Fibroblast of lung (primary cell): Measurements from ENCODE around the gene MOSMO. TPM values are rescaled to one million over a fixed set of nuclear protein-coding genes. Genes with fewer than 3 reads are reported as not detected.

Experiments
- DNase-seq, 2 donors: peaks; one replicate each; pipeline versions ENCODE4 v3.0.0 to v3.0.0-alpha.2; 2010; ENCODE audit warnings: low read depth in 2 of 2
- H2AFZ ChIP-seq: 2 replicates; pipeline ENCODE4 v1.5.1; 2012; ENCODE audit warnings: low read length, control low read depth, inconsistent platforms
- H3K27ac ChIP-seq: 2 replicates; pipeline ENCODE4 v1.5.1; 2011; ENCODE audit warnings: low read length, control low read depth; ENCODE audit not compliant: insufficient read depth
- H3K27me3 ChIP-seq: 2 replicates; pipeline ENCODE4 v1.5.1; 2011; ENCODE audit warnings: mild to moderate bottlenecking, low read length; ENCODE audit not compliant: control insufficient read depth, insufficient read depth
- H3K36me3 ChIP-seq: 2 replicates; pipeline ENCODE4 v1.5.1; 2011; ENCODE audit warnings: low read length; ENCODE audit not compliant: control insufficient read depth, insufficient read depth
- H3K4me1 ChIP-seq: 2 replicates; pipeline ENCODE4 v1.5.1; 2011; ENCODE audit warnings: low read length; ENCODE audit not compliant: control insufficient read depth, insufficient read depth; ENCODE audit errors: extremely low read depth
- H3K4me2 ChIP-seq: 2 replicates; pipeline ENCODE4 v1.5.1; 2011; ENCODE audit warnings: low read length, control low read depth; ENCODE audit not compliant: insufficient read depth; ENCODE audit errors: extremely low read depth
- H3K4me3 ChIP-seq, 4 experiments: fragments of 200-600 bp in 1 of 4; sonication (generic) in 1 of 4; replicated peaks in 1 of 4; 2 replicates each; pipeline ENCODE4 v1.5.1; 2011 to 2016; ENCODE audit warnings: low read length in 4 of 4, low read depth in 3 of 4, mild to moderate bottlenecking in 3 of 4, control low read depth in 2 of 4, inconsistent platforms in 1 of 4, mixed read lengths in 1 of 4; ENCODE audit not compliant: insufficient read depth in 1 of 4; ENCODE audit errors: control extremely low read depth in 1 of 4
- H3K79me2 ChIP-seq: 2 replicates; pipeline ENCODE4 v1.5.1; 2012; ENCODE audit warnings: mild to moderate bottlenecking, low read length, inconsistent platforms; ENCODE audit not compliant: control insufficient read depth, insufficient read depth
- H3K9ac ChIP-seq: 2 replicates; pipeline ENCODE4 v1.5.1; 2011; ENCODE audit warnings: mild to moderate bottlenecking, low read length, control low read depth; ENCODE audit not compliant: insufficient read depth
- H3K9me3 ChIP-seq: 2 replicates; pipeline ENCODE4 v1.5.1; 2012; ENCODE audit warnings: low read depth, low read length; ENCODE audit not compliant: control insufficient read depth, insufficient read depth
- H4K20me1 ChIP-seq: 2 replicates; pipeline ENCODE4 v1.5.1; 2011; ENCODE audit warnings: low read length; ENCODE audit not compliant: control insufficient read depth, insufficient read depth; ENCODE audit errors: extremely low read depth
- CTCF ChIP-seq, 2 donors: IDR thresholded peaks in 1 of 2; conservative IDR thresholded peaks in 1 of 2; 1 replicate in 1 of 2; 2 replicates in 1 of 2; pipeline ENCODE4 v1.5.1; 2011 to 2012; ENCODE audit warnings: low read length in 2 of 2, control low read depth in 1 of 2, inconsistent platforms in 1 of 2, low read depth in 1 of 2, mild to moderate bottlenecking in 1 of 2
- EZH2 ChIP-seq: IDR thresholded peaks from 2 replicates; pipeline ENCODE4 v1.5.1; 2012; ENCODE audit warnings: low read length, control low read depth, mild to moderate bottlenecking; ENCODE audit errors: missing control alignments
- polyA plus RNA-seq, 2 donors: library from polyadenylated mRNA; depleted of rRNA in 1 of 2; stranded (reverse) in 1 of 2; unstranded in 1 of 2; fragments of >200 nt; gene quantifications; 2 replicates each; pipeline ENCODE4 v1.2.1, GENCODE V29; 2011 to 2012; ENCODE audit warnings: missing spikeins in 1 of 2
- total RNA-seq: library from RNA; depleted of rRNA; stranded (reverse); fragments of >200 nt; gene quantifications from 2 replicates; pipeline ENCODE4 v1.2.1, GENCODE V29; 2014

MOSMO gene
- total and polyA plus RNA-seq, 2 donors (not counting 1 experiment from before 2014, with no cell fraction given), result 13.7 to 14.0 TPM

GRCh38 chr16:22093996-22094395, 86.1 kb downstream of the MOSMO start:
- Histone ChIP-seq H4K20me1 (no peaks in the 10 kb centered on the region), H3K4me2 (no peak overlapping the region), H3K9me3 (no peaks in the 10 kb centered on the region), H3K27me3 (no peaks in the 10 kb centered on the region), H3K36me3 (no peaks in the 10 kb centered on the region), H3K4me3 (no peak overlapping the region), H3K4me1 (no peaks in the 10 kb centered on the region), H2AFZ (no peak overlapping the region), H3K9ac (no peak overlapping the region), H3K79me2 (no peaks in the 10 kb centered on the region), H3K27ac (no peak overlapping the region)
- no peak for DNase-seq
- TF ChIP-seq CTCF (conservative IDR thresholded peaks at IDR 0.05 in 1 of 2, IDR thresholded peaks at IDR 0.05 in 1 of 2; ENCODE audit: low read depth in 1 of 2, low read length in 2 of 2) (no peak), EZH2 (no peak)

GRCh38 chr16:22098405-22099255, 90.7 kb downstream of the MOSMO start:
- H3K4me3 ChIP-seq, result peak overlapping the region in 2 of 4 experiments; percentile 12 to 20

More at GRCh38 chr16:22098405-22099255, 90.7 kb downstream of the MOSMO start:
- peak; percentile 34 to 55 for DNase-seq
- no peak for TF ChIP-seq EZH2
- TF ChIP-seq CTCF (conservative IDR thresholded peaks at IDR 0.05 in 1 of 2, IDR thresholded peaks at IDR 0.05 in 1 of 2; ENCODE audit: low read depth in 1 of 2, low read length in 2 of 2), result peak; percentile 62 to 69
- H3K9me3 ChIP-seq, result no peaks in the 10 kb centered on the region
- H3K9ac ChIP-seq, result no peak overlapping the region
- no peaks in the 10 kb centered on the region for H3K4me1 ChIP-seq
- H3K79me2 ChIP-seq, result no peaks in the 10 kb centered on the region
- H3K36me3 ChIP-seq, result no peaks in the 10 kb centered on the region
- H3K27me3 ChIP-seq, result no peaks in the 10 kb centered on the region
- H4K20me1 ChIP-seq, result no peaks in the 10 kb centered on the region
- peak overlapping the region; percentile 59 for H3K4me2 ChIP-seq
- no peak overlapping the region for H2AFZ ChIP-seq
- no peak overlapping the region for H3K27ac ChIP-seq
